CD4-positive, alpha-beta T cell treated with Interleukin-6 at 100 ng/mL for 8 hours (primary cell): Measurements from ENCODE around the gene NPFFR1.
"Not testable (repeated sequence)": the region's sequence is repeated elsewhere in the genome, so short reads cannot be mapped to it uniquely, and the experiment has no call there.

Experiments
- DNase-seq: peaks from one replicate; pipeline ENCODE4 v3.0.0-alpha.2; 2020; ENCODE audit warnings: mixed read lengths, low spot score

Gene NPFFR1

GRCh38 chr10:70284542-70285475 is 1.0 kb upstream of the NPFFR1 start:
- DNase-seq, result no peak

GRCh38 chr10:70283071-70283444 is 746 bp downstream of the NPFFR1 start:
- DNase-seq, result no peak

- no peak for DNase-seq
Observed at GRCh38 chr10:70281609-70282008, 2.2 kb downstream of the NPFFR1 start.

- DNase-seq, result no peak
Observed at GRCh38 chr10:70280099-70280498, 3.7 kb downstream of the NPFFR1 start.

- DNase-seq, result no peak
Observed at GRCh38 chr10:70277396-70278030, 6.3 kb downstream of the NPFFR1 start.

- no peak for DNase-seq
Observed at GRCh38 chr10:70274643-70275042, 9.2 kb downstream of the NPFFR1 start.

GRCh38 chr10:70272925-70273316 is 10.9 kb downstream of the NPFFR1 start:
- DNase-seq, result peak; percentile 9

- no peak for DNase-seq
Observed at GRCh38 chr10:70271996-70272924, 11.5 kb downstream of the NPFFR1 start.

- DNase-seq, result no peak
Observed at GRCh38 chr10:70270952-70271351, 12.9 kb downstream of the NPFFR1 start.

- DNase-seq, result no peak
Observed at GRCh38 chr10:70269741-70270140, 14.1 kb downstream of the NPFFR1 start.

GRCh38 chr10:70268376-70268775 is 15.4 kb downstream of the NPFFR1 start:
- no peak for DNase-seq

GRCh38 chr10:70267161-70267933 is 16.5 kb downstream of the NPFFR1 start:
- DNase-seq, result no peak

GRCh38 chr10:70266701-70267100 is 17.1 kb downstream of the NPFFR1 start:
- no peak for DNase-seq

- no peak for DNase-seq
Observed at GRCh38 chr10:70266056-70266455, 17.7 kb downstream of the NPFFR1 start.

GRCh38 chr10:70265032-70265689 is 18.6 kb downstream of the NPFFR1 start:
- no peak for DNase-seq

GRCh38 chr10:70260734-70261133 is 23.1 kb downstream of the NPFFR1 start:
- DNase-seq, result no peak

- DNase-seq, result no peak
Observed at GRCh38 chr10:70260259-70260658, 23.5 kb downstream of the NPFFR1 start.

- DNase-seq, result no peak
Observed at GRCh38 chr10:70258216-70258615, 25.6 kb downstream of the NPFFR1 start.

- not testable (repeated sequence) for DNase-seq
Observed at GRCh38 chr10:70257816-70258215, 26.0 kb downstream of the NPFFR1 start.

- no peak for DNase-seq
Observed at GRCh38 chr10:70256463-70256862, 27.3 kb downstream of the NPFFR1 start.
